H1 (cell line): Measurements from ENCODE around the gene TBC1D32.
"Not testable (repeated sequence)": the region's sequence is repeated elsewhere in the genome, so short reads cannot be mapped to it uniquely, and the experiment has no call there.

Experiments
- EZH2 ChIP-seq: fragments of 200-600 bp; sonication (generic); IDR thresholded peaks from 2 replicates; pipeline ENCODE4 v1.7.1; 2012; ENCODE audit warnings: low read depth, mild to moderate bottlenecking, moderate library complexity, low read length, inconsistent platforms; ENCODE audit not compliant: severe bottlenecking
- GABPA ChIP-seq: IDR thresholded peaks from 2 replicates; pipeline ENCODE4 v1.6.1; 2011; ENCODE audit warnings: mild to moderate bottlenecking, low read length, moderate library complexity, borderline replicate concordance; ENCODE audit not compliant: insufficient read depth
- POLR2A ChIP-seq, 2 experiments: IDR thresholded peaks; 1 replicate in 1 of 2; 2 replicates in 1 of 2; pipeline ENCODE4 v1.6.1; 2011; ENCODE audit warnings: low read depth in 2 of 2, low read length in 2 of 2, mild to moderate bottlenecking in 2 of 2; ENCODE audit errors: control extremely low read depth in 1 of 2
- SUZ12 ChIP-seq: fragments of 200-600 bp; sonication (generic); IDR thresholded peaks from 2 replicates; pipeline ENCODE4 v1.6.1; 2012; ENCODE audit warnings: mild to moderate bottlenecking, inconsistent platforms, low read length, moderate library complexity, mixed read lengths
- ZNF274 ChIP-seq: IDR thresholded peaks from 2 replicates; pipeline ENCODE4 v1.7.0; 2012; ENCODE audit warnings: low read length, borderline replicate concordance; ENCODE audit errors: extremely low read depth
- TF ChIP-seq, protein P1 (sequence below), 3 experiments: IDR thresholded peaks; 1 replicate in 2 of 3; 2 replicates in 1 of 3; pipeline versions ENCODE4 v1.5.1 to v1.6.1; 2011; ENCODE audit warnings: low read length in 3 of 3, mild to moderate bottlenecking in 3 of 3, inconsistent platforms in 2 of 3, low read depth in 1 of 3, moderate library complexity in 1 of 3; ENCODE audit not compliant: insufficient read depth in 1 of 3; ENCODE audit errors: control extremely low read depth in 1 of 3

- TF ChIP-seq ZNF274; SUZ12; POLR2A (IDR thresholded peaks at IDR 0.05; ENCODE audit: control extremely low read depth in 1 of 2, low read depth in 2 of 2, low read length in 2 of 2); EZH2; GABPA: not testable (repeated sequence)
- TF ChIP-seq, protein P1, sequence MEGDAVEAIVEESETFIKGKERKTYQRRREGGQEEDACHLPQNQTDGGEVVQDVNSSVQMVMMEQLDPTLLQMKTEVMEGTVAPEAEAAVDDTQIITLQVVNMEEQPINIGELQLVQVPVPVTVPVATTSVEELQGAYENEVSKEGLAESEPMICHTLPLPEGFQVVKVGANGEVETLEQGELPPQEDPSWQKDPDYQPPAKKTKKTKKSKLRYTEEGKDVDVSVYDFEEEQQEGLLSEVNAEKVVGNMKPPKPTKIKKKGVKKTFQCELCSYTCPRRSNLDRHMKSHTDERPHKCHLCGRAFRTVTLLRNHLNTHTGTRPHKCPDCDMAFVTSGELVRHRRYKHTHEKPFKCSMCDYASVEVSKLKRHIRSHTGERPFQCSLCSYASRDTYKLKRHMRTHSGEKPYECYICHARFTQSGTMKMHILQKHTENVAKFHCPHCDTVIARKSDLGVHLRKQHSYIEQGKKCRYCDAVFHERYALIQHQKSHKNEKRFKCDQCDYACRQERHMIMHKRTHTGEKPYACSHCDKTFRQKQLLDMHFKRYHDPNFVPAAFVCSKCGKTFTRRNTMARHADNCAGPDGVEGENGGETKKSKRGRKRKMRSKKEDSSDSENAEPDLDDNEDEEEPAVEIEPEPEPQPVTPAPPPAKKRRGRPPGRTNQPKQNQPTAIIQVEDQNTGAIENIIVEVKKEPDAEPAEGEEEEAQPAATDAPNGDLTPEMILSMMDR (IDR thresholded peaks at IDR 0.05; ENCODE audit: control extremely low read depth in 1 of 3, insufficient read depth in 1 of 3, low read depth in 1 of 3, low read length in 3 of 3), result not testable (repeated sequence)
Measured at GRCh38 chr6:121172451-121172850, 161.8 kb downstream of the TBC1D32 start.
